ENCODE data around the gene KLHL5.
"Not testable (repeated sequence)": the region's sequence is repeated elsewhere in the genome, so short reads cannot be mapped to it uniquely, and the experiment has no call there.

The KLHL5 gene

DNA sequence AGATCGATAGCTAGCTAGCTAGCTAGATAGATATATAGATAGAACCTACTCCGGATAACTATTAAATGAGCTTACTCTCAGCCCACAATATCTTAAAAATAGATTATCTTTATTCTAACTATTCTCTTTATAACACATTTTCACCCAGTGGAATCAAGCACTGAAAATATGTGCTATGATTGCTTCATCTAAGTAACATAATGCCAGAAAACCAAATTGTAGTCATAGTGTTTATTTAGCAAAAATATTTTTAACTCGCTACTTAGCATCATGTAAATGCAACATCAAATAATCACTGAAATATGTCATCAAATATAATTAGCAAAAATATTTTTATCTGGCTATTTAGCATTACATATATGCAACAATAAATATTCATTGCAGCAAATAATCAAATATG lies 31.3 kb upstream of the KLHL5 start:
- Histone ChIP-seq H3K4me1 (ENCODE audit: control insufficient read depth, insufficient read depth, low read length, poor library complexity, severe bottlenecking) (peaks cover 9% of the 10 kb centered on the region), H3K4me3 (ENCODE audit: extremely low read depth, insufficient read depth, low read length, poor library complexity, severe bottlenecking) (no peak overlapping the region), H3K36me3 (ENCODE audit: control insufficient read depth, insufficient read depth, low read length) (no peaks in the 10 kb centered on the region), H3K9me3 (ENCODE audit: control insufficient read depth, low read length) (no peaks in the 10 kb centered on the region), H3K27ac (ENCODE audit: low read depth, low read length, severe bottlenecking) (no peak overlapping the region)
- no CpG with 5 or more reads among the region's 3 CpGs for WGBS, 2 experiments (ENCODE audit: insufficient coverage in 2 of 2)

DNA sequence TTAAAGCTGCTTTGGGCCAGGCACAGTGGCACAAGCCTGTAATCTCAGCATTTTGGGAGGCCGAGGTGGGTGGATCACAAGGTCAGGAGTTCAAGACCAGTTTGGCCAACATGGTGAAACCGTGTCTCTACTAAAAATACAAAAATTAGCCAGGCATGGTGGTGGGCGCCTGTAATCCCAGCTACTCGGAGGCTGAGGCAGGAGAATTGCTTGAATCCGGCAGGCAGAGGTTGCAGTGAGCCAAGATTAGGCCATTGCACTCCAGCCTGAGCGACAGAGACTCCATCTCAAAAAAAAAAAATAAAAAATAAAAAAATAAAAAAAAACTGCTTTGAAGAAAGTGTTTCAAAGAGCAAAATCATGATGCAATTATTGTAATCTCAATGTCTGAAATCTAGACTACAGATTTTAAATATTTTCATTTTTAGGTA lies 30.4 kb upstream of the KLHL5 start:
- WGBS, 2 experiments (ENCODE audit: insufficient coverage in 2 of 2) = 91 to 95% methylated on average over 4 of the region's 6 CpGs
- H3K4me1 ChIP-seq (ENCODE audit: control insufficient read depth, insufficient read depth, low read length, poor library complexity, severe bottlenecking) = peaks cover 16% of the 10 kb centered on the region
- not testable (repeated sequence) for H3K36me3 ChIP-seq (ENCODE audit: control insufficient read depth, insufficient read depth, low read length); H3K27ac ChIP-seq (ENCODE audit: low read depth, low read length, severe bottlenecking); H3K4me3 ChIP-seq (ENCODE audit: extremely low read depth, insufficient read depth, low read length, poor library complexity, severe bottlenecking); H3K9me3 ChIP-seq (ENCODE audit: control insufficient read depth, low read length)

DNA sequence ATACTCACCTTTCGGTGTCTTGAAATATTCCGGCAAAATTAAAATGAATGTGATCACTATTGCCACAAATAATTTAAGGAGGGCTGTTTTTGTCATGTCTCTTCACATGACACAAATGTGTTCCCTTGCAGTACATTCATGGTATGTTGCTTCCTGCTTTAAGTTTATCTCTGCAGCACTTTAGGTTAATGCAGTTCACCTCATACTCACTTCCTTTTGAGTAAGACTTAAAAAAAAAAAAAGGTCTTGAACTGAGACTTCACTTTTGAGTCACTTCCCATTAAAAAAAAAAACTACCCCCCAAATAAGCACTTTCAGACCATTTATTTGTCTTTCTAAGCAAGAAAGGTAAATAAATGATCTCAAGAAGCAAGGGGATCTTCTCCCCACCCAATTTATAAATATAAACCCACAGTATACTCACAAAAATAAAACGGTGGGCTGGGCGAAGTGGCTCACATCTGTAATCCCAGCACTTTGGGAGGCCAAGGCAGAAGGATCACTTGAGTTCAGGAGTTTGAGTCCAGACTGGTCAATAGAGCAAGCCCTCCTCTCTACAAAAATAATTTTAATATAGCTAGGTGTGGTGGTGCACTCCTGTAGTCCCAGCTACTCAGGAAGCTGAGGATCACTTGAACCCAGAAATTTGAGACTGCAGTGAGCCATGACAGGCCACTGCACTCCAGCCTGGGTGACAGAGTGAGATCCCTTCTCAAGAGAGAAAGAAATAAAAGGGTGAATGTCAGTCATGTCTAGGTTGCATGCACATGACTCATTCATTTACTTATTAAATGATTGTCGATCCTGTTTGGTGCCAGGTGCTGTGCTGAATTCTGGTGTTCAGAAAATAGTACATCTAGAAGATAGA lies 29.6 kb upstream of the KLHL5 start, which contains the start of gene TMEM156:
TSS of gene TMEM156 (minus strand) at position 192 of the 868 bp plus-strand sequence. CDS start at position 96, 96 bp downstream.
- H3K4me1 ChIP-seq (ENCODE audit: control insufficient read depth, insufficient read depth, low read length, poor library complexity, severe bottlenecking) = peaks cover 24% of the 10 kb centered on the region
- no peaks in the 10 kb centered on the region for H3K9me3 ChIP-seq (ENCODE audit: control insufficient read depth, low read length)
- H3K4me3 ChIP-seq (ENCODE audit: extremely low read depth, insufficient read depth, low read length, poor library complexity, severe bottlenecking) = no peak within 1 kb of the TSS
- peak within 1 kb of the TSS; percentile 25 for H3K27ac ChIP-seq (ENCODE audit: low read depth, low read length, severe bottlenecking)
- 89% methylated on average over 3 of the region's 5 CpGs; no CpG with 5 or more reads in 1 of the 2 experiments for WGBS, 2 experiments (ENCODE audit: insufficient coverage in 2 of 2)
- no peaks in the 10 kb centered on the region for H3K36me3 ChIP-seq (ENCODE audit: control insufficient read depth, insufficient read depth, low read length)

DNA sequence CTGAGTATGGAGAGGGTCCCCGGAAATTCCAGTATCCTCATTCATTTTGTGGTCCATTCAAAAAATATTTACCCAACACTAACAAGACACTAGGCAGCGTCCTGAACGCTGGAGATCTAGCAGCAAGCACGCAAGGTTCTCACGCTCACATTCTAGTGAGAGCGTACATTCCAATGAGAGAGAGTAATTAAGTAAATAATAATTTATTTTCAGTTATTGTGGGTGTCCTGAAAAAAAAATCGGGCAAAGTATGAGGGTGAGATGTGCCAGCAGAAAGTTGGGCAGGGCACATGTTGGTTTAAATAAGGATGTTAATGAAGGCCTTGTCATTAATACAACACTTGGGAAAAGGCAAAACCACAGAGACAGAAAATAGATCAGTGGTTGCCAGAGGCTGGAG lies 25.9 kb upstream of the KLHL5 start:
- Histone ChIP-seq H3K27ac (ENCODE audit: low read depth, low read length, severe bottlenecking) (no peak overlapping the region), H3K4me1 (ENCODE audit: control insufficient read depth, insufficient read depth, low read length, poor library complexity, severe bottlenecking) (peaks cover 31% of the 10 kb centered on the region)
- 86 to 89% methylated on average over 1 to 2 of the region's 7 CpGs for WGBS, 2 experiments (ENCODE audit: insufficient coverage in 2 of 2)

DNA sequence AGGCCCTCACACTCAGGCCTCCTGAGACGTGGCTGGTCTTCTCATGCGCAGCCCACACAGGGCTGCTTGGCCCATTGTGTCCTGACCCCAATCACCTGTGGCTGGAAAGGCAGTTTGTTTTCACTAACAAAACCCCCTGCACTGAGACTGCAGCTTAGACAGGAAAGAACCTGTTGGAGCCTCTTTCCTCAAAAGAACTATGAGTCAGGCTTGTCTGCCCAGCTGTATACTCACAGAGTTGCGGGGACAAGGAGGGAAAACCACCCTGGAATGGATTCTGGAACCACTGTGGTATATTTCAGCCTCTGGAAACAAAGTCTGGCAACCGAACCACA lies 24.6 kb upstream of the KLHL5 start:
- peak overlapping the region; percentile 59 for H3K27ac ChIP-seq (ENCODE audit: low read depth, low read length, severe bottlenecking)
- 64 to 83% methylated on average over 2 to 3 of the region's 4 CpGs for WGBS, 2 experiments (ENCODE audit: insufficient coverage in 2 of 2)
- H3K36me3 ChIP-seq (ENCODE audit: control insufficient read depth, insufficient read depth, low read length) = no peaks in the 10 kb centered on the region

More for the DNA sequence above, 25.9 kb upstream of the KLHL5 start:
- H3K36me3 ChIP-seq (ENCODE audit: control insufficient read depth, insufficient read depth, low read length) = no peaks in the 10 kb centered on the region
- no peaks in the 10 kb centered on the region for H3K9me3 ChIP-seq (ENCODE audit: control insufficient read depth, low read length)
- H3K4me3 ChIP-seq (ENCODE audit: extremely low read depth, insufficient read depth, low read length, poor library complexity, severe bottlenecking) = no peak overlapping the region

DNA sequence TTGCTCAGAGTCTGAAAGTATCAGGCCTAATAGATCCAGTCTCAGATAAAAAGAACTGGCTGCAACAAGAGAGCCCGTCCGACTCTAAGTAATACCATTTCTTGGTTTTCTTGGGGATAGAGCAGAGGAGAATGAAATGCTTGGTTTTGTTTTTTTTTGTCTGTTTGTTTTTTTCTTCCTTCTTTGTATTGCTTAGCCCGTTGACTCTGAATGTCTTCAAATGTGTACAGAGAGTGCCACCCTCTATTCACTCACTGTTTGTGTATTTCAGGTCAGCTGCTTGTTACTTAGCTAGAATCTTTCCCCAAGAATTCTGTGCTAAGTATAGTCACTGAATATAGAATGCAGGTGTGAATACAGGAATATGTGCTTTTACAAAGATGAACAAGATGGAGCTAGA lies 24.1 kb upstream of the KLHL5 start:
- Histone ChIP-seq H3K4me3 (ENCODE audit: extremely low read depth, insufficient read depth, low read length, poor library complexity, severe bottlenecking) (no peak overlapping the region), H3K9me3 (ENCODE audit: control insufficient read depth, low read length) (no peaks in the 10 kb centered on the region), H3K27ac (ENCODE audit: low read depth, low read length, severe bottlenecking) (peak overlapping the region; percentile 59), H3K4me1 (ENCODE audit: control insufficient read depth, insufficient read depth, low read length, poor library complexity, severe bottlenecking) (peaks cover 37% of the 10 kb centered on the region), H3K36me3 (ENCODE audit: control insufficient read depth, insufficient read depth, low read length) (no peaks in the 10 kb centered on the region)
- WGBS, 2 experiments (ENCODE audit: insufficient coverage in 2 of 2) = 92 to 93% methylated on average over 2 of the region's 3 CpGs

More for the DNA sequence above, 24.6 kb upstream of the KLHL5 start:
- H3K4me1 ChIP-seq (ENCODE audit: control insufficient read depth, insufficient read depth, low read length, poor library complexity, severe bottlenecking) = peaks cover 37% of the 10 kb centered on the region
- H3K4me3 ChIP-seq (ENCODE audit: extremely low read depth, insufficient read depth, low read length, poor library complexity, severe bottlenecking) = no peak overlapping the region
- H3K9me3 ChIP-seq (ENCODE audit: control insufficient read depth, low read length) = no peaks in the 10 kb centered on the region

DNA sequence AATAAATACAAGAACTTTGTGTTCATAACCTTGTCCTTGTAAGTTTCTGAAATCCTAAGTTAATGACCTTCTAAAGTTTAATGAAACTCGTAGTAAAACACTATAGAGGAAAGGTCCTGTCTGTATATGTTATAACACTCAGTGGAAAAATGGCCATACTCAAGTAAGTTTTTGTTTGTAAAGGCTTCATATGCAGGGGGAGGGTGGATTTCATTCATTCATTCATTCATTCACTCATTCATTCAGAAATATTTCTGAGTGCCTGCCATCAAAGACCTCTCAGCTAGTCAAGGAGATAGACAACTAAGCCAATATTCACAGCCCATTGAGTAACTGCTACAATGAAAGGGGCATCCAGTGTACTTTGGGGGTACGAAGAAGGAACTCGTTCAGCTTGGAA lies 22.9 kb upstream of the KLHL5 start:
- 100% methylated on average over 2 of the region's 3 CpGs for WGBS, 2 experiments (ENCODE audit: insufficient coverage in 2 of 2)
- H3K4me1 ChIP-seq (ENCODE audit: control insufficient read depth, insufficient read depth, low read length, poor library complexity, severe bottlenecking) = peaks cover 46% of the 10 kb centered on the region
- H3K27ac ChIP-seq (ENCODE audit: low read depth, low read length, severe bottlenecking) = no peak overlapping the region
- H3K9me3 ChIP-seq (ENCODE audit: control insufficient read depth, low read length) = no peaks in the 10 kb centered on the region
- no peaks in the 10 kb centered on the region for H3K36me3 ChIP-seq (ENCODE audit: control insufficient read depth, insufficient read depth, low read length)
- no peak overlapping the region for H3K4me3 ChIP-seq (ENCODE audit: extremely low read depth, insufficient read depth, low read length, poor library complexity, severe bottlenecking)

DNA sequence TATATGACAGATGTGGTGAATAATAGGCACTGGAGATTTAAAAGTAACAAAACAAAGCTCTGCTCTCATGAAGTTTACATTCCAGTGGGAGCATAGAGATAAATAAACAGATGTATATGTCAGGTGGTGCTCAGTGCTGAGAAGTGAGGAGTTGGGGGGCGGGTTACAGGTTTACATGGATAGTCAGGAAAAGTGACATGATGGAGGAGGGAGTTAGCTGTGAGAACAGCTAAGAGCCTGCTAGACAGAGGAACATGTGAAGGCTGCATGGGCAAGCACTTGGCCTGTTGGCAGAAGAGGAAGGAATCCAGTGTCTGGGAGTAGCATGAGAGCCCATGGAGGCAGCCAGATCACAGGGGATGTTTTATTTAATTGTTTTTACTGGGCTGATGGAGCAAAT lies 19.7 kb upstream of the KLHL5 start:
- peaks cover 32% of the 10 kb centered on the region for H3K4me1 ChIP-seq (ENCODE audit: control insufficient read depth, insufficient read depth, low read length, poor library complexity, severe bottlenecking)
- no peaks in the 10 kb centered on the region for H3K9me3 ChIP-seq (ENCODE audit: control insufficient read depth, low read length)
- no peaks in the 10 kb centered on the region for H3K36me3 ChIP-seq (ENCODE audit: control insufficient read depth, insufficient read depth, low read length)
- no peak overlapping the region for H3K4me3 ChIP-seq (ENCODE audit: extremely low read depth, insufficient read depth, low read length, poor library complexity, severe bottlenecking)
- H3K27ac ChIP-seq (ENCODE audit: low read depth, low read length, severe bottlenecking) = no peak overlapping the region
- 100% methylated on average over 1 of the region's 1 CpG for WGBS, 2 experiments (ENCODE audit: insufficient coverage in 2 of 2)

DNA sequence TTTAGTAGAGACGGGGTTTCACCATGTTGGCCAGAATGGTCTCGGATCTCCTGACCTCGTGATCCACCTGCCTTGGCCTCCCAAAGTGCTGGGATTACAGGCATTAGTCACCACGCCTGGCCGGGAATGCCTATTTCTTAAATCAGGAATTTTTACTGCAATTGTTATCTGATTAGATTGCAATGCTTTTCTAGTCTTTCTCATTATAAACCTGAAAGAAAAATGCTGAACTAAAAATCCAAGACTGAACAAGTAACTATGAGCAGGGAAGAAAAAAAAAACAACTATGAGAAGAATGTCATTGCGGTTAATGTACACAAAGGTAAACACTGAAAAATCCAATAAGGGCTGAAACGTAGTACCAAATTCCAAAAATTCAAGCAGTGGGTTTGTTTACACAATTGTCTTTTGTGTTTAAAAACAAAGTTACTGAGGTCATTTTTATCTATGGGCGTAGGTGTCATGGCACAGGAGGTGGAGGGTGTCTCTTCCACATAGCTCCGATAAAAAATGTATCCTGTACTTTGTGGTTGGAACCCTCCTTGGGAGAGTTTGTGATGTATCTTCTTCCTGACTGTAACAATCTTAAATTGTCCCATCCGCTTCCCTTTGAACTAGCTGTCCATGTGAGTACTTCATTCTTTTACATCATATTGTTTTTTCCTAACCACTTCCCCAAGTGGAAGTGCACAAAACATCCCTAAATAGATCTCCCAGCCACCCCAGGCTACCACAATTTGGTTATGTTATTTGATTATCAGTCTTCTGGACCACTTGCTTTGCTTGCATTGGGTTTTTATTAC lies 18.8 kb upstream of the KLHL5 start:
- H3K9me3 ChIP-seq (ENCODE audit: control insufficient read depth, low read length) = no peaks in the 10 kb centered on the region
- peak overlapping the region; percentile 83 for H3K27ac ChIP-seq (ENCODE audit: low read depth, low read length, severe bottlenecking)
- peaks cover 3% of the 10 kb centered on the region for H3K36me3 ChIP-seq (ENCODE audit: control insufficient read depth, insufficient read depth, low read length)
- peak overlapping the region; percentile 62 for H3K4me3 ChIP-seq (ENCODE audit: extremely low read depth, insufficient read depth, low read length, poor library complexity, severe bottlenecking)
- H3K4me1 ChIP-seq (ENCODE audit: control insufficient read depth, insufficient read depth, low read length, poor library complexity, severe bottlenecking) = peaks cover 23% of the 10 kb centered on the region
- 67 to 88% methylated on average over 6 of the region's 10 CpGs for WGBS, 2 experiments (ENCODE audit: insufficient coverage in 2 of 2)

DNA sequence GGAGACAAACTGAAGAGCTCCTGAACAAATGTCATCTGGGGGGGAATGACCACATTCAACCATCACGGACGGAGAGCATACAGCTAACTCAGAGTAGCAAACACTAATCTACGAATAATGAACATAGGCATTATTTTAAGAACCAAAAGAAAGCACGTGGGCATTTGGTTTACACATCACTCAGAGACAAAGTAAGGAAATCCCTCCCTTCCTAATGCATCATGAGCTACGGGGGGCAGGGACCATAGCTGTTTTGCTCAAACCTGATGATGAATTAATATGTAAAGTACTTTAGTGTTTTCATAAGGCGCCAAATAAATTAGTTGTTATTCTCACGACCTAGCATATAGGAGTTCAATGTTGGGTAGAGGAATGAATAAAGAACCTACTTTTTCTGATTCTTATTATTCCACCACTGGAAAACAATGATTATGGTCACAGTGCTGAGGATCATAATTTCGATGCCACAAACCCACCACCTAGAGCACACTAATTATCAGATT lies 18.1 kb upstream of the KLHL5 start:
- H3K4me1 ChIP-seq (ENCODE audit: control insufficient read depth, insufficient read depth, low read length, poor library complexity, severe bottlenecking) = peaks cover 23% of the 10 kb centered on the region
- peak overlapping the region; percentile 83 for H3K27ac ChIP-seq (ENCODE audit: low read depth, low read length, severe bottlenecking)
- 18 to 52% methylated on average over 2 to 4 of the region's 8 CpGs for WGBS, 2 experiments (ENCODE audit: insufficient coverage in 2 of 2)
- H3K4me3 ChIP-seq (ENCODE audit: extremely low read depth, insufficient read depth, low read length, poor library complexity, severe bottlenecking) = peak overlapping the region; percentile 62
- H3K36me3 ChIP-seq (ENCODE audit: control insufficient read depth, insufficient read depth, low read length) = peaks cover 5% of the 10 kb centered on the region
- H3K9me3 ChIP-seq (ENCODE audit: control insufficient read depth, low read length) = no peaks in the 10 kb centered on the region

Data from mesodermal cell (in vitro differentiated cells).